ENCODE results near the gene TSPAN9. TPM values are rescaled to one million over a fixed set of nuclear protein-coding genes. Genes with fewer than 3 reads are reported as not detected.

The TSPAN9 gene
- total and polyA plus RNA-seq, 4 donors: 23.0 to 72.3 (median 33.9) TPM

- H3K27me3 ChIP-seq (ENCODE audit: control insufficient read depth in 3 of 3, insufficient read depth in 3 of 3, low read length in 2 of 3): no peaks in the 10 kb centered on the region
- peak overlapping the region in 1 of 2 donors; percentile 70 for H3K9ac ChIP-seq (ENCODE audit: insufficient read depth in 1 of 2, low read length in 2 of 2)
- peaks cover 0 to 3% (median 0%) of the 10 kb centered on the region in 4 donors for H3K36me3 ChIP-seq (ENCODE audit: control insufficient read depth in 4 of 4, insufficient read depth in 4 of 4, low read length in 4 of 4)
- peaks cover 8 to 26% (median 17%) of the 10 kb centered on the region in 5 donors for H3K4me1 ChIP-seq (ENCODE audit: control insufficient read depth in 5 of 5, insufficient read depth in 5 of 5, low read length in 5 of 5)
- peak overlapping the region; percentile 21 to 43 for H3K27ac ChIP-seq (ENCODE audit: low read depth in 1 of 2, low read length in 1 of 2)
- 45 to 47% methylated on average over 10 of the region's 10 CpGs for WGBS, 2 donors
- H3K4me3 ChIP-seq: peak overlapping the region; percentile 40
- no peak for TF ChIP-seq CTCF (IDR thresholded peaks at IDR 0.05; ENCODE audit: control extremely low read depth, extremely low read depth)
- ATAC-seq (ENCODE audit: insufficient read depth, low FRiP score) (no peak), DNase-seq (no peak)
- no peaks in the 10 kb centered on the region for H3K9me3 ChIP-seq (ENCODE audit: control insufficient read depth in 4 of 4, insufficient read depth in 3 of 4, low read length in 3 of 4)
Observed at GRCh38 chr12:3078086-3078820, 1.1 kb downstream of the TSPAN9 start.

DNA sequence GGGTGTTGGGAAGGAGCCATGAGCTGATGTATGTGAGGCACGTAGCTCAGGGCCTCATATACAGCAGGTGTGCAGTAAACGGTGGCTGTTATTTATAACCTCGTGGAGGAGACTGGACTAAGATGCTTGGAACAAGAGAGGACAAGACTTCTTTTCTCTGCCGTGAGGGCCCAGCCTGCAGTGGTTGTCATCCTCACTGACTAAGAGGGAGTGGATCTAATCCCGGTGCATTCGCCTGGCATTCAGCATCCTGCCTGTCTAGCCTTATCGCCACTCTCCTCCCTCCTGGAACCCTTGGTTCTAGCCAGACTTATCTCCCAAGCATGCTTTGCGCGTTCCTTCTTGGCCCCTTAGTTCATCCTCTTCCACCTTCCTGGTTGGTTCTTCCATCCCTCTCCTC lies 3.9 kb downstream of the TSPAN9 start:
- peak overlapping the region in 1 of 2 donors; percentile 46 for H3K27ac ChIP-seq (ENCODE audit: low read depth in 1 of 2, low read length in 1 of 2)

DNA sequence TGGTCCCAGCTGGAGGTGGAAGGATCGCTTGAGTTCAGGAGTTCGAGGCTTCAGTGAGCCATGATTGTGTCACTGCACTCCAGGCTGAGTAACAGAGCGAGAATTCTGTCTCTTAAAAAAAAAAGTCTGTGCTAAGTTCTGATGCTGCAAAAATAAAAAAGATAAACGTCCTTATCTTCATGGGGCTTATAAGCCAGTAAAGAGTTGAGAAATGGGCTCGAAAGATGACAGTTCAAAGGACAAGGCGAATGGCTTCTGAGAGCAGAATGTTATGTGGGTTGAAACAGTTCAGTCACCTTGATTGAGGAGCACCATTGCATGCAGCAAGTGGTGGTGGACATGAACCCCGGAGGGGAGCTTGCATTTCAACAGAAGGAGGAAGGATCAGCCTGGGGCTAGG lies 4.7 kb downstream of the TSPAN9 start:
- TF ChIP-seq CTCF (IDR thresholded peaks at IDR 0.05; ENCODE audit: control extremely low read depth, extremely low read depth): no peak
- DNase-seq (no peak), ATAC-seq (ENCODE audit: insufficient read depth, low FRiP score) (no peak)
- H3K9me3 ChIP-seq (ENCODE audit: control insufficient read depth in 4 of 4, insufficient read depth in 3 of 4, low read length in 3 of 4): no peaks in the 10 kb centered on the region
- no peak overlapping the region for H3K9ac ChIP-seq (ENCODE audit: insufficient read depth in 1 of 2, low read length in 2 of 2)
- peak overlapping the region in 1 of 2 donors; percentile 40 for H3K27ac ChIP-seq (ENCODE audit: low read depth in 1 of 2, low read length in 1 of 2)
- H3K4me1 ChIP-seq (ENCODE audit: control insufficient read depth in 5 of 5, insufficient read depth in 5 of 5, low read length in 5 of 5): peaks cover 6 to 29% (median 12%) of the 10 kb centered on the region in 5 donors
- H3K4me3 ChIP-seq: no peak overlapping the region
- peaks cover 0 to 7% (median 2%) of the 10 kb centered on the region in 4 donors for H3K36me3 ChIP-seq (ENCODE audit: control insufficient read depth in 4 of 4, insufficient read depth in 4 of 4, low read length in 4 of 4)
- no peaks in the 10 kb centered on the region for H3K27me3 ChIP-seq (ENCODE audit: control insufficient read depth in 3 of 3, insufficient read depth in 3 of 3, low read length in 2 of 3)
- 69 to 80% methylated on average over 7 of the region's 7 CpGs for WGBS, 2 donors

More for the DNA sequence above, 3.9 kb downstream of the TSPAN9 start:
- ATAC-seq (ENCODE audit: insufficient read depth, low FRiP score) (no peak), DNase-seq (no peak)
- peaks cover 0 to 5% (median 2%) of the 10 kb centered on the region in 4 donors for H3K36me3 ChIP-seq (ENCODE audit: control insufficient read depth in 4 of 4, insufficient read depth in 4 of 4, low read length in 4 of 4)
- peaks cover 6 to 27% (median 19%) of the 10 kb centered on the region in 5 donors for H3K4me1 ChIP-seq (ENCODE audit: control insufficient read depth in 5 of 5, insufficient read depth in 5 of 5, low read length in 5 of 5)
- no peaks in the 10 kb centered on the region for H3K27me3 ChIP-seq (ENCODE audit: control insufficient read depth in 3 of 3, insufficient read depth in 3 of 3, low read length in 2 of 3)
- H3K9me3 ChIP-seq (ENCODE audit: control insufficient read depth in 4 of 4, insufficient read depth in 3 of 4, low read length in 3 of 4): no peaks in the 10 kb centered on the region
- no peak overlapping the region for H3K9ac ChIP-seq (ENCODE audit: insufficient read depth in 1 of 2, low read length in 2 of 2)
- no peak overlapping the region for H3K4me3 ChIP-seq
- no peak for TF ChIP-seq CTCF (IDR thresholded peaks at IDR 0.05; ENCODE audit: control extremely low read depth, extremely low read depth)
- 75 to 81% methylated on average over 9 of the region's 9 CpGs for WGBS, 2 donors
